Neural progenitor cell (in vitro differentiated cells): ENCODE results near the gene PCNX1.

Source experiments
- EZH2 ChIP-seq: fragments of 200-600 bp; sonication (generic); IDR thresholded peaks from 2 replicates; pipeline ENCODE4 v1.6.1; 2017; ENCODE audit warnings: antibody characterized with exemption, mild to moderate bottlenecking, moderate library complexity
- EZH2phosphoT487 ChIP-seq: fragments of 200-600 bp; sonication (generic); IDR thresholded peaks from 2 replicates; pipeline ENCODE4 v1.6.1; 2017; ENCODE audit warnings: antibody characterized with exemption
- TF ChIP-seq, protein P1 (sequence below): fragments of 200-600 bp; sonication (generic); IDR thresholded peaks from 2 replicates; pipeline ENCODE4 v1.5.1; 2017; ENCODE audit warnings: antibody characterized with exemption, mild to moderate bottlenecking

DNA sequence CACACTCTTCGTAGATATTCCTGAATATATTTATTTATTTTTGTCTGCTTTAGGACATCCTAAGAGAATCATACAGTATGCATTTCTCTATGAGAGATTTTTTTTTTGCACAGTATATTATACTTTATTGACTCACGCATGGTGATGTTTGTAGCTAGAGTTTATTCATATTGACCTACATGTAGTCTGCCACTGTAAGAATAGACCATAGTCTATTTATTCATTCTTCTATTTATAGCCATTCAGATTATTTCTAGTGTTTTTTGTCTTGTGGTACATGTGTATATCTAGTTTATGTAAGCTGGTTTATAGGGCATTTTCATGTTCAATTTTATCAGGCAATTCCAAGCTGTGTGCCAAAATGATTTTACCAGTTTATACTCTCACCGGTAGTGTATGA lies 45.2 kb downstream of the PCNX1 start:
- TF ChIP-seq EZH2 = no peak
- TF ChIP-seq, protein P1, sequence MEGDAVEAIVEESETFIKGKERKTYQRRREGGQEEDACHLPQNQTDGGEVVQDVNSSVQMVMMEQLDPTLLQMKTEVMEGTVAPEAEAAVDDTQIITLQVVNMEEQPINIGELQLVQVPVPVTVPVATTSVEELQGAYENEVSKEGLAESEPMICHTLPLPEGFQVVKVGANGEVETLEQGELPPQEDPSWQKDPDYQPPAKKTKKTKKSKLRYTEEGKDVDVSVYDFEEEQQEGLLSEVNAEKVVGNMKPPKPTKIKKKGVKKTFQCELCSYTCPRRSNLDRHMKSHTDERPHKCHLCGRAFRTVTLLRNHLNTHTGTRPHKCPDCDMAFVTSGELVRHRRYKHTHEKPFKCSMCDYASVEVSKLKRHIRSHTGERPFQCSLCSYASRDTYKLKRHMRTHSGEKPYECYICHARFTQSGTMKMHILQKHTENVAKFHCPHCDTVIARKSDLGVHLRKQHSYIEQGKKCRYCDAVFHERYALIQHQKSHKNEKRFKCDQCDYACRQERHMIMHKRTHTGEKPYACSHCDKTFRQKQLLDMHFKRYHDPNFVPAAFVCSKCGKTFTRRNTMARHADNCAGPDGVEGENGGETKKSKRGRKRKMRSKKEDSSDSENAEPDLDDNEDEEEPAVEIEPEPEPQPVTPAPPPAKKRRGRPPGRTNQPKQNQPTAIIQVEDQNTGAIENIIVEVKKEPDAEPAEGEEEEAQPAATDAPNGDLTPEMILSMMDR = no peak
- no peak for TF ChIP-seq EZH2phosphoT487
